ENCODE results near the gene TMEM109.
"Not testable (repeated sequence)": the region's sequence is repeated elsewhere in the genome, so short reads cannot be mapped to it uniquely, and the experiment has no call there.

The TMEM109 gene

GRCh38 chr11:60909680-60910280 lies 4.2 kb upstream of the TMEM109 start:
- DNase-seq (ENCODE audit: low read depth in 2 of 3, low spot score in 2 of 3): not testable (repeated sequence)

- no peak for DNase-seq (ENCODE audit: low read depth in 2 of 3, low spot score in 2 of 3)
Observed at GRCh38 chr11:60910281-60910687, 3.7 kb upstream of the TMEM109 start.

DNA sequence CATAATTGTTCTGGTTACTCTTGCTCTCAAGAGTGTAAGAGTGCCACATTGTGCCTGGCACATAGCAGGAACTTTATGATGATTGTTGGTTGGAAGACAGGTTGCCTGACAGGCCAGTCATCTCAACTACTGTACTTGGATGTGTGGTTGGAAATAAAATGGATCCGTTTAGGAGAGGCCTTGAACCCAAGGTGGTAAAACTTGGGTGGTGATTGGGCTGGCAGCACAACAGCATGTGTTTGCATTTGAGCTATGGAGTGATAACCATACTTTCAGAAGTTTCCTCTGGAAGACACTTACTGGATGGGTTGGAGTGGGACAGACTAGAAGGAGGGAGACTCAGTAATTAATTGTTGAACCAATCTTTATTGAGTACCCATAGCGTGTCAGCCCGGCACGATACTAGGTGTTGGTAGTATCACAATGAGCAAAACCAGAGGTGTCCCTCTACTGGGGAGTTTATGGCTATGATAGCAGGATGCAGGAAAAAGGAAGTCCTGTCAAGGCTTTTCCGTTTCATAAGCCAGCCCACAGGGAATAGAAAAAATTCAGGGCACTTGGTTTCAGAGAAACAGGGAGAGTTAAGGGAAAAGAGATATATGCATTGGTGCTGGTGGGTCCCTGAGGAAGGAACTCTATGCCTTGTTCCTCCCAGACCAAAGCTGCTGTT lies 3.1 kb upstream of the TMEM109 start:
- DNase-seq (ENCODE audit: low read depth in 2 of 3, low spot score in 2 of 3): no peak

- no peak for DNase-seq (ENCODE audit: low read depth in 2 of 3, low spot score in 2 of 3)
Observed at GRCh38 chr11:60912223-60912850, 1.6 kb upstream of the TMEM109 start.

- DNase-seq (ENCODE audit: low read depth in 2 of 3, low spot score in 2 of 3): no peak
Observed at GRCh38 chr11:60912851-60913528, 968 bp upstream of the TMEM109 start.

DNA sequence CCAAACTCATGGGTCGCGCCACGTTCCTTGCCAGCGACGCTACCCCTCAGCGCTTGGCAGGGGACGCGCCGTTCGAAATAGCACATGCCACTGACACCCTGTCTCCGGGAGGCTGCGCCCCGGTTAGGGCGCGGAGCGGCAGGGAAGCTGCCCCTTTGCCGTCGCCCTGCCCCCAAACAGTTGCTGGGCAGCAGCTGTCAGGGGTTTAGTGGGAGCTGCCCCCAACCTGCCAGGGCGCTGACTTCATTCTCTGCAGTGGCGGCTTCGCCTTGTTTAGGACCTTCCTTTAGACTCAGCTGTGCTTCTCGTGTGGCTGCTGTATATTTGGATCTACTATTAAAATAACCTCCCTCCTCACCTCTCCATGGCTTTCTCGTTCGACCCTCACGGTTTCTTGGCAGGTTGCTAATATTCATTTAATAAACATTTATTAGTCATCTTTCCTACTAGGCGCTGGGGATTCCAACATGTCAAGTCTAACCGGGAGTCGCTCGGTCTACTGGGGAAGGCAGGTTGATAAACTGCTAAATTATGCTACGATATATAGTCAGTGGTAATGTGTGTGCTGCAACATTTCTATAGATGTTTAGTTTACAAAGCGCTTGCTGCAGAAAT lies 782 bp downstream of the TMEM109 start:
- DNase-seq (ENCODE audit: low read depth in 2 of 3, low spot score in 2 of 3): peak in 1 of 3 experiments; percentile 23

- DNase-seq (ENCODE audit: low read depth in 2 of 3, low spot score in 2 of 3): peak; percentile 40 to 56 (median 50)
Observed at GRCh38 chr11:60915248-60915914, 1.4 kb downstream of the TMEM109 start.

DNA sequence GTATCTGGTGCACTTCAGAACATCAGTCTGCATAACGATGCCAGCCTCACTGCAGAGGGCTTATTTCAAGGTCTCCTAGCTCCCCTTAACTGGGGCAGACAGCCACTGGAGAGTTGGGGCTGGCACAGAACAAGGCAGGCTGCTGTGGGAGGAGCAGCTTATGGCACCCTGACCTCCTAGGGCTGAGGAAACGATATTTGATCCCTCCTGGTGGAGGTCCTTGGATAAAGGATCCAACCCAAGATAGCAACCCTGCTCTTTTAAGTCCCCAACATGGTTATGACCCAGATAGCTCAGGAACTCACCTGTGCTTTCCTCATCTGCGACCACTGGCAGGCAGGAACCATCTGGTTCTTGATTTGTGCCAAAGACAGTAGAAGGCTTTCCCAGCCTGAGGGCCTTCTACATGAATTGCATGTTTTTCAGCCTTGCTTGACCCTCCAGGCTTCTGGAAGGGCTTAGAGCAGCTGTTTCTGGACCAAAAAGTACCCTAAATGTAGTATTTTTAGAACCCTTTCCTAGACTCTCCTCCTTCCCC lies 2.8 kb downstream of the TMEM109 start:
- DNase-seq (ENCODE audit: low read depth in 2 of 3, low spot score in 2 of 3): no peak

DNA sequence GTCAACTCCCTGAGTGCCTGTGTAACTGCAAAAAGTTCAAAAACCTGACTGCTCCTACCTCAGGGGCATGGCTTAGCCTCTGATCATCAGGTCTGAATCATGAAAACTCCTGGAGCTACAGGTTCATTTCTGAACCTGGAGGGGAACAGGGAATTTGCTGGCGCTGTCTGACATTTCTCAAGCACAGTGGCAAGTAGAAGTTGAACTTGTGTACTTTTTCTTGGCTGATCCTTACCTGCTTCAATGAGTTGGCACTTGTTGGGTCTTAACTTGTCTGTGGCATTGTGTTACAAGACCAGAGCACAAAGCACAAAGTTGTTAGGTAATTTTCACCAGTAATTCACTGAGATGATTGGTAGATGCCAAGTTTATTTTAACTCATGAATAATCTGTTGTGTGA lies 3.3 kb downstream of the TMEM109 start:
- DNase-seq (ENCODE audit: low read depth in 2 of 3, low spot score in 2 of 3): no peak

DNA sequence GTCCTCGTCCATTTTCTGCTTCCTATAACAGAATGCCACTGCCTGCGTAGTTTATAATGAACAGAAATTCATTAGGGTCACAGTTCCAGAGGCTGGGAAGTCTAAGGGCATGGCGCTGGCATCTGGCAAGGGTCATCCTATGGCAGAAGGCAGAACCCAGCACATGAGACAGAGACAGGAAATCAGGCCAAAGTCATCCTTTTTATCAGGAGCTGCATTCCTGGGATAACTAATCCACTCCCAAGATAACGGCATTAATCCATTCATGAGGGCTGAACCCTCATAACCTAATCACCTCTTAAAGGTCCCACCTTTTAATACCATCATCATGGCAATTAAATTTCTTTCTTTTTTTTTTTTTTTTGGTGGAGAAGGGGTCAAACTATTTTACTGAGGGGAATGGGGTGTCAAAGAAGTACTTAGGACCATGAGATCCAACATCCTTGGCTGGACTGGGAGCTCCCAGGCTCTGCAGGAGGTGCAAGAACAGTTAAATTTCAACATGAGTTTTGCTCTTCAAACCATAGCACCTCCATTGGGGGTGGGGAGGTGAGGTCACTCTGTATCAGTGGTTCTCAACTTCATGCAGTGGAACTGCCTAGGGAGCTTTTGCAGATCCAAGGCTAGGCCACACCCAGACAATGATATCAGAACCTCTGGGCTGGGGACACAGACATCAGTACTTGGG lies 4.4 kb downstream of the TMEM109 start:
- DNase-seq (ENCODE audit: low read depth in 2 of 3, low spot score in 2 of 3): no peak

GRCh38 chr11:60918939-60919265 lies 4.9 kb downstream of the TMEM109 start:
- DNase-seq (ENCODE audit: low read depth in 2 of 3, low spot score in 2 of 3): no peak

GRCh38 chr11:60919320-60919719 lies 5.4 kb downstream of the TMEM109 start:
- DNase-seq (ENCODE audit: low read depth in 2 of 3, low spot score in 2 of 3): no peak

DNA sequence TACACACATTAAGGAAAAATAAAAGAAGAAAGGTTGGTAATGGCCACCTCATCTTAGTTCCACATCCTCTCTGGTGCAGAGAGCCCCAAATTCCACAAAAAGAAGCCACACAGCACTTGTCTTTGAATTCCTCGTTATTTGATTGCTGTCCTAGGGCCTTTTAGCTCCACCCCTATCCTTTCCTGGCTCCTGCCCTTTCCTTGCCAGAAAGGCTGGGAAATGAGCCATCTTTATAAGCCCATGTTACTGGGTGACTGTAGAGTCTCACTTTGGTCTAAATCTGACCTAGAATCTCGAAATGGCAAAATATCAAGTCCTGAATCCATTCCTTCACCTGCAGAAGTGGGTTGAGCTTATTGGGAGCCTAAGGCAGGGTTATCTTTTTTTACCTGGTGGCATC lies 6.0 kb downstream of the TMEM109 start:
- no peak for DNase-seq (ENCODE audit: low read depth in 2 of 3, low spot score in 2 of 3)

DNA sequence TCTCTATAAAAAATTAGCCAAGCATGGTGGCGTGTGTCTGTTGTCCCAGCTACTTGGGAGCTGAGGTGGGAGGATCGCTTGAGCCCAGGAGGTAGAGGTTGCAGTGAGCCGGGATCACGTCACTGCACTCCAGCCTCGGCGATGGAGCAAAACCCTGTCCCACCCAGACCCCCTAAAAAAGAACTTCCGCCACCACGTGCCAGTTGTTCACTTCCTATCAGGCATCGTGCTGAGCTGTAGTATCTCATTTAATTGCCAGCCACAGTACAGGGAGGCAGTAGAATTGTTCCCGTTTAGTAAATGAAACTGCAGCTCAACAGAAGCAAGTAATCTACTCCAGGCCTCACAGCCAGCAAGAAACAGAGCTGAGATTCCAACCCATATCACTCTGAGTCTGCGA lies 7.3 kb downstream of the TMEM109 start:
- no peak for DNase-seq (ENCODE audit: low read depth in 2 of 3, low spot score in 2 of 3)

DNA sequence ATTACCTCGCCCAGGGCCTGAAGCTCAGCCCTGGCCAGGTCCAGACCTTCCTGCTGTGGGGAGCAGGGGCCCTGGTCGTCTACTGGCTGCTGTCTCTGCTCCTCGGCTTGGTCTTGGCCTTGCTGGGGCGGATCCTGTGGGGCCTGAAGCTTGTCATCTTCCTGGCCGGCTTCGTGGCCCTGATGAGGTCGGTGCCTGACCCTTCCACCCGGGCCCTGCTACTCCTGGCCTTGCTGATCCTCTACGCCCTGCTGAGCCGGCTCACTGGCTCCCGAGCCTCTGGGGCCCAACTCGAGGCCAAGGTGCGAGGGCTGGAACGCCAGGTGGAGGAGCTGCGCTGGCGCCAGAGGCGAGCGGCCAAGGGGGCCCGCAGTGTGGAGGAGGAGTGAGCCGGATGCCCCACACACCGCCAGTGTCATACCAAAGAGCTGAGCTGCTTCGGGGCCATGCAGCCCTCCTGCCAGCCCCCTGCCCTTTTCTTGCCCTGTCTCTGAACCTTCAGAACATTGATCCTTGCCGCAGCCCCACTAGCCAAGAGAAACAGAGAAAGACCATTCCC lies 7.9 kb downstream of the TMEM109 start:
- DNase-seq (ENCODE audit: low read depth in 2 of 3, low spot score in 2 of 3): no peak

- DNase-seq (ENCODE audit: low read depth in 2 of 3, low spot score in 2 of 3): no peak
Observed at GRCh38 chr11:60922906-60923305, 8.9 kb downstream of the TMEM109 start.

DNA sequence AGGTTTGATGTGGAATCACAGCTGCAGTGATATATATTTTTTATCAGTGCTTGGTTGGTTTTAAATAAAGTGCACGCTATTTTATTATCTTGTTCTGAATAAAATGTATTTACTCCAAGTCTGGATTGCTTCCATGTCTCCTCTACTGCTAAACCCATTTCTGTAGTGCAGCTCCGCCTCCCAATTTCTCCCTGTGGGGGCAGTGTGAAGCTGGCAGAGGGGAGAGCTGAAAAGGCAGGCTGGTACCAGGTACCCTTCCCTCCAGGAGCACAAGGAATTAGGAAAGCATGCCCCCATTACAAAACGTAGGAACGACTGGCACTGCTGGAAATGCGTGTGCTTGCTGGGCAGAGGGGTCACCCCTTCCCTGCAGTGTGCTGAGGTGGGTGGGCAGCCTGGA lies 9.4 kb downstream of the TMEM109 start:
- DNase-seq (ENCODE audit: low read depth in 2 of 3, low spot score in 2 of 3): no peak

- DNase-seq (ENCODE audit: low read depth in 2 of 3, low spot score in 2 of 3): no peak
Observed at GRCh38 chr11:60923800-60924109, 9.8 kb downstream of the TMEM109 start.

DNA sequence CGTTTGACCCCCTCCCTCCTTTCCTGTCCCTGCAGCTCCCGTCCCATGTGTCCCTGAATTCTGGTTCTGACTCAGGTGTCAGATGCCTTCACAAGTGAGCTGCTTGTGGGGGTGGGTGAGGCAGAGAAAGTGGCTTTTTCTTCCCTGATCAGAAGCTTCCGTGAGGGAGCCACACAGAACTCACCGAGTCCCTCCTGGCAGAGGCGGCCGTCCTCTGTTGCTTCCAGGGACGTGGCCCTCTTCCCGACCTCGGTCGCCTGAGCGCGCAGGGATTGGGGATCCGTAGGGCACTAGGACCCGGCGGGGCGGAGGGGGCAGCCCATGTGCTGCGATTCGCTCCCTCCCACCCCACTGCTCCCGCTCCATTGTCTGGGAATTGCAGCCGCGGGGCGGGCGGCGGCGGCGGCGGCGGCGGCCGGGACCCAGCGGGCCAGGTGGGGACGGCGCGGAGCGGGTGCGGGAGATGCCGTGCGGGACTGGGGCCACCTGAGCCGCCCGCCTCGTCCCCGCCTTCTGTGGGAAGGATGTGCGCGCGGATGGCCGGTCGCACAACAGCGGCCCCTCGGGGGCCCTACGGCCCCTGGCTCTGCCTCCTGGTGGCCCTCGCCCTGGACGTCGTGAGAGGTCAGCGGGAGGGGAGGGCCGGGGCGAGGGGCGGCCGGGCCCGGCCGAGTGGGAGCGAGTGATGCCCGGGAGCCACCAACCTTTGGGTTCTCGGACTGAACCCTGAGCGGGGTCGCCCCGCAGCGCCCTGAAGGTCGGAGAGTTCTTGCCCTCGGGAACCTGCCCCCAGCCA lies 10.3 kb downstream of the TMEM109 start, which contains the start of gene TMEM132A:
TSS of gene TMEM132A (plus strand) at position 351 of the 796 bp plus-strand sequence. CDS start at position 525, 174 bp downstream.
- DNase-seq (ENCODE audit: low read depth in 2 of 3, low spot score in 2 of 3): no peak
